ENCODE measurements around the gene RAPGEF2.

The RAPGEF2 gene

DNA sequence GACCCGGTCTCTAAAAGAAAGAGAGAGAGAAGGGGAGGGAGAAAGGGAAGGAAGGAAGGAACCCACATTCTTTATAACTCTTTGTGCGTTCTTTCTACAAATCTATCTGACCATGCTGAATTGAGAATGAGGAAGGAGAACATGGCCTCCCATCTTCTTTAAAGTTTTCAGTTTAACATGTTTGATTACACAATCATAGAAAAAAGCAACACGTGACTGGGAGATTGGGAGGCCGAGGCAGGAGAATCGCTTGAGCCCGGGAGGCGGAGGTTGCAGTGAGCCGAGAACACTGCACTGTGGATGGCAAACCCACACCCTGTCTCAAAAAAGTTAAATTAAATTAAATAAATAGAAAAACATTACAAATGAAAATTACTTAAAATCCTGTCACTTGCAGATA, 254.5 kb downstream of the RAPGEF2 start:
- DNase-seq (ENCODE audit: low read depth): no peak
- TF ChIP-seq, protein P1, sequence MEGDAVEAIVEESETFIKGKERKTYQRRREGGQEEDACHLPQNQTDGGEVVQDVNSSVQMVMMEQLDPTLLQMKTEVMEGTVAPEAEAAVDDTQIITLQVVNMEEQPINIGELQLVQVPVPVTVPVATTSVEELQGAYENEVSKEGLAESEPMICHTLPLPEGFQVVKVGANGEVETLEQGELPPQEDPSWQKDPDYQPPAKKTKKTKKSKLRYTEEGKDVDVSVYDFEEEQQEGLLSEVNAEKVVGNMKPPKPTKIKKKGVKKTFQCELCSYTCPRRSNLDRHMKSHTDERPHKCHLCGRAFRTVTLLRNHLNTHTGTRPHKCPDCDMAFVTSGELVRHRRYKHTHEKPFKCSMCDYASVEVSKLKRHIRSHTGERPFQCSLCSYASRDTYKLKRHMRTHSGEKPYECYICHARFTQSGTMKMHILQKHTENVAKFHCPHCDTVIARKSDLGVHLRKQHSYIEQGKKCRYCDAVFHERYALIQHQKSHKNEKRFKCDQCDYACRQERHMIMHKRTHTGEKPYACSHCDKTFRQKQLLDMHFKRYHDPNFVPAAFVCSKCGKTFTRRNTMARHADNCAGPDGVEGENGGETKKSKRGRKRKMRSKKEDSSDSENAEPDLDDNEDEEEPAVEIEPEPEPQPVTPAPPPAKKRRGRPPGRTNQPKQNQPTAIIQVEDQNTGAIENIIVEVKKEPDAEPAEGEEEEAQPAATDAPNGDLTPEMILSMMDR (conservative IDR thresholded peaks at IDR 0.05; ENCODE audit: low read depth, low read length): no peak
- H3K4me3 ChIP-seq (ENCODE audit: low read depth, low read length): no peak overlapping the region

DNA sequence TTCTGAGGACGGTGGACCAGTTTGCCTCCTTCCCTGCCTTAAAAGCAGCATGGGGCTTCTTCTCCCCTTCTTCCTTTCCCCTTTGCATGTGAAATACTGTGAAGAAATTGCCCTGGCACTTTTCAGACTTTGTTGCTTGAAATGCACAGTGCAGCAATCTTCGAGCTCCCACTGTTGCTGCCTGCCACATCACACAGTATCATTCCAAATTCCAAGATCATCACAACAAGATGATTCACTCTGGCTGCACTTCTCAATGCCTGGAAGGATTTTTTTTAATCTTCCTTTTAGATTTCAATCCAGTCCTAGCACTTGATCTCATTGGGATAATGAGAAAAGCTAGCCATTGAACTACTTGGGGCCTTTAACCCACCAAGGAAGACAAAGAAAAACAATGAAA, 255.3 kb downstream of the RAPGEF2 start:
- TF ChIP-seq, protein P1 (conservative IDR thresholded peaks at IDR 0.05; ENCODE audit: low read depth, low read length): peak; percentile 9
- no peak overlapping the region for H3K4me3 ChIP-seq (ENCODE audit: low read depth, low read length)
- DNase-seq (ENCODE audit: low read depth): peak; percentile 89

DNA sequence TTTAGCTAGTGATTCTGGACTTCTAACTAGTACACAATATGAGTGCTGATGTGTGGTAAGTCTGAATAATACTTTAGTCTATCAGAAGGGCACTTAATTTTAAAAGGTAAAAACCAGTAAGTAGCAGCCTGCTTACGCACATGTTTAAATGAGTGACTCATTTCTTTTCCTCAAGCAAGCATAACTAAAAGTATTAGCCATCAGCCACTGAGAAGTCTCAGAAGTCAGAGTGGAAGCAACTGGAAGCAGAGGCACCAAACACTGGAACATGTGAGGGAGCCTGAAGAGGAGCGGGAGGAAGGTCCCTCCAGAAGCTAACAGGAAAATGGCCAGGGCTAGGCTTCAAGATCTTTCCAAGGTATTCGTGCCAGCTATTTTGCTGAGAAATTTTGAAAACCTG, 257.7 kb downstream of the RAPGEF2 start:
- DNase-seq (ENCODE audit: low read depth): peak; percentile 87
- no peak overlapping the region for H3K4me3 ChIP-seq (ENCODE audit: low read depth, low read length)
- TF ChIP-seq, protein P1 (conservative IDR thresholded peaks at IDR 0.05; ENCODE audit: low read depth, low read length): no peak

- no peak overlapping the region for H3K4me3 ChIP-seq (ENCODE audit: low read depth, low read length)
- DNase-seq (ENCODE audit: low read depth): no peak
- TF ChIP-seq, protein P1 (conservative IDR thresholded peaks at IDR 0.05; ENCODE audit: low read depth, low read length): no peak
Observed at GRCh38 chr4:159363361-159363760, 260.5 kb downstream of the RAPGEF2 start.

DNA sequence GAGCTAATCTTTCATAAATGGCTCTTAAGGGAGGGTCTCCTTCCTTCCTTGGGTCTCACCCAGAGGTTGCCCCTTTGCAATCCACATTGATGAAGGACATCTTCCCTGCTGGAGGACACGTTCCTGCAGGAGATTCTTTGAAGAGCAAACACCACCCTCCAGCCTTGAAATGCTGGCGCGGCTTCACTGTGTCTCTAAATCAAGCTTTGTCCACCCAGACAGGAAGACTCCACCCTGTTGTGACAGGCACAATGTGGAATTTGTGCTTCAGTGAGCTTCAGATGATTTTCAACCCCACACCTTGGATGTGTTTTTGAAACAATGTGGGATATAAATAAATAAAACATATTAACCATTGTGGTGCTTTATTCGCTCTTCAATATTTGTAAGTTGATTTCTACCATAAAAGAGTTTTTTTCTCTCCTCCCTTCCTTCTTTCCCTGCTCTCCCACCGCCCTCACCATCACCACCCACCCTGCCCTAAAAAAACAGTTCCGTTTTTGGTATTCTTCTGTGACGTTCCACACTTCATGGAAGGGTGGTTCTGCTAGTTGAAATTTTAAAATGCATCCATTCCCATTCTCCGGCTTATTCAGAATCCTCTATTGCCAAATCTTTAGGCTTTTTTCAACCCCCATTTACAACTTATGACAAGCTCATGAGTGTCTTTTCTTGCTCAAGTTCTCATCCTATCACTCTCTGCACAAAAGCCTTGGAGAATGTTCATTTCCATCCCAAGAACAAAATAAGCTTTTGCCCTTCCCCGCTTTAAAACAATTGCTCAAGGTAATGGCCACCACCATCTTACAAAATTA, 264.3 kb downstream of the RAPGEF2 start:
- TF ChIP-seq, protein P1 (conservative IDR thresholded peaks at IDR 0.05; ENCODE audit: low read depth, low read length): no peak
- no peak for DNase-seq (ENCODE audit: low read depth)
- no peak overlapping the region for H3K4me3 ChIP-seq (ENCODE audit: low read depth, low read length)

DNA sequence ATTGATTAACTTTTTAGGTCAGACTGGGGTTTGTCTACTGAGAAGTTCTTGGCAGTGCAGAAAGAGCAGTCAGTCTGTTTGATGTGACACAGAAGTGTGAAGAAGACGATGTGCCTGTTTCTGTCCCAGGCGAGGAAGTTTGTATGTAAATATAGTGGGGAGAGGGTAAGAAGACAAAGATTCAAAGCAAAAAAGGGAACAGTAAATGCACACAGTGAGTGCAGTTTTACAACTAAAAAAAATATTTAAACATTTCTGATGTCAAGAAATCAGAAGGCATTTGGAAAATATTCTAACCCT, 264.9 kb downstream of the RAPGEF2 start:
- TF ChIP-seq, protein P1 (conservative IDR thresholded peaks at IDR 0.05; ENCODE audit: low read depth, low read length): no peak
- DNase-seq (ENCODE audit: low read depth): no peak

DNA sequence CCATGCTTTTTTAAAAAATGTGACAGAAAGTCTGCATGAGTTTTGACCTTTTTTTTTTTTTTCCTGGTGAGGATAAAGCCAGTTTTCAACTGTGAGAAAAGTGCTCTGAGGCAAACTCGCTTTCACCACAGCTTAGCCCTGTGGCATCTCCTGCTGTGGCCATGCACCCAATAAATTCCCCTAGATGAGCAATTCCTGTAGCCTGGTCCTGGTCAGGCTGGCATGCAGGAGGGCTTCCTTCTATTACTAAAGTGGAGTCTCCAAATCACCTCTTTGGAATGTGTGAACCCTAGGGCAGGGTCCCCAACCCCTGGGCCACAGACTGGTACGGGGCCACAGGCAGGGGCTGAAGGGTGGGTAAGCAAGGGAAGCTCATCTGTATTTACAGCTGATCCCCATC, 265.4 kb downstream of the RAPGEF2 start:
- TF ChIP-seq, protein P1 (conservative IDR thresholded peaks at IDR 0.05; ENCODE audit: low read depth, low read length): no peak
- no peak overlapping the region for H3K4me3 ChIP-seq (ENCODE audit: low read depth, low read length)
- DNase-seq (ENCODE audit: low read depth): no peak

More for the DNA sequence above, 264.9 kb downstream of the RAPGEF2 start:
- no peak overlapping the region for H3K4me3 ChIP-seq (ENCODE audit: low read depth, low read length)
